NCI-H774 (cell line): ENCODE data around the gene IMPA2.
A peak's percentile ranks its signal among the peaks of the same experiment; 100 is the strongest.
"Not testable (repeated sequence)": the region's sequence is repeated elsewhere in the genome, so short reads cannot be mapped to it uniquely, and the experiment has no call there.

Source experiments
- DNase-seq: peaks from one replicate; lab custom pipeline; 2025; lab: John Stamatoyannopoulos, UW

Gene IMPA2

GRCh38 chr18:12049978-12050811 lies 68.9 kb downstream of the IMPA2 start:
- DNase-seq: no peak

- DNase-seq: no peak
These were observed 71.6 kb downstream of the IMPA2 start for GRCh38 chr18:12052866-12053265.

GRCh38 chr18:12053289-12053688 lies 72.0 kb downstream of the IMPA2 start:
- no peak for DNase-seq

- DNase-seq: no peak
These were observed 75.0 kb downstream of the IMPA2 start for GRCh38 chr18:12056034-12056883.

- DNase-seq: no peak
These were observed 75.6 kb downstream of the IMPA2 start for GRCh38 chr18:12056884-12057402.

- no peak for DNase-seq
These were observed 76.2 kb downstream of the IMPA2 start for GRCh38 chr18:12057419-12058039.

- DNase-seq: peak; percentile 60
These were observed 78.3 kb downstream of the IMPA2 start for GRCh38 chr18:12059334-12060181.

- DNase-seq: no peak
These were observed 79.0 kb downstream of the IMPA2 start for GRCh38 chr18:12060182-12060870.

GRCh38 chr18:12061685-12062084 lies 80.4 kb downstream of the IMPA2 start:
- DNase-seq: no peak

GRCh38 chr18:12062974-12063373 lies 81.7 kb downstream of the IMPA2 start:
- DNase-seq: no peak

GRCh38 chr18:12064086-12064763 lies 82.9 kb downstream of the IMPA2 start:
- DNase-seq: no peak

GRCh38 chr18:12065397-12065796 lies 84.1 kb downstream of the IMPA2 start:
- DNase-seq: no peak

- no peak for DNase-seq
These were observed 85.7 kb downstream of the IMPA2 start for GRCh38 chr18:12066910-12067511.

- DNase-seq: no peak
These were observed 86.4 kb downstream of the IMPA2 start for GRCh38 chr18:12067671-12068070.

GRCh38 chr18:12068316-12068949 lies 87.1 kb downstream of the IMPA2 start:
- not testable (repeated sequence) for DNase-seq

GRCh38 chr18:12068950-12069320 lies 87.6 kb downstream of the IMPA2 start:
- DNase-seq: no peak

GRCh38 chr18:12071066-12071465 lies 89.8 kb downstream of the IMPA2 start:
- DNase-seq: not testable (repeated sequence)

GRCh38 chr18:12072996-12073395 lies 91.7 kb downstream of the IMPA2 start:
- DNase-seq: no peak

GRCh38 chr18:12074736-12075135 lies 93.4 kb downstream of the IMPA2 start:
- DNase-seq: no peak
